Adrenal gland (tissue), 12 donors: ENCODE measurements around the gene HNF4A. TPM values are rescaled to one million over a fixed set of nuclear protein-coding genes. Genes with fewer than 3 reads are reported as not detected.
"Not testable (repeated sequence)": the region's sequence is repeated elsewhere in the genome, so short reads cannot be mapped to it uniquely, and the experiment has no call there.

Source experiments
- DNase-seq, 7 donors: peaks; one replicate each; pipeline ENCODE4 v3.0.0-alpha.2; 2019 to 2020
- H3K27ac ChIP-seq, 5 donors: fragments of 200-600 bp; sonication (generic) in 4 of 5; 1 replicate in 3 of 5; 2 replicates in 2 of 5; pipeline versions ENCODE4 v1.5.1 to v1.8.0; 2016 to 2020; ENCODE audit warnings: mild to moderate bottlenecking in 1 of 5
- H3K27me3 ChIP-seq: fragments of 200-600 bp; 2 replicates; pipeline ENCODE4 v1.8.0; 2021
- H3K36me3 ChIP-seq, 2 donors: fragments of 200-600 bp; replicated peaks in 1 of 2; 1 replicate in 1 of 2; 2 replicates in 1 of 2; pipeline versions ENCODE4 v1.5.1 to v1.8.0; 2018 to 2022
- H3K4me1 ChIP-seq, 2 donors: fragments of 200-600 bp; replicated peaks in 1 of 2; 1 replicate in 1 of 2; 2 replicates in 1 of 2; pipeline versions ENCODE4 v1.5.1 to v1.8.0; 2018 to 2021
- H3K4me3 ChIP-seq, 4 donors: fragments of 200-600 bp; sonication (generic) in 3 of 4; one replicate each; pipeline ENCODE4 v1.5.1; 2016 to 2018
- H3K9me3 ChIP-seq, 3 donors: fragments of 200-600 bp; sonication (generic) in 1 of 3; replicated peaks in 1 of 3; 1 replicate in 2 of 3; 2 replicates in 1 of 3; pipeline versions ENCODE4 v1.5.1 to v1.8.0; 2016 to 2021
- POLR2A ChIP-seq, 2 donors: fragments of 450-650 bp; IDR thresholded peaks; one replicate each; pipeline ENCODE4 v1.6.1; 2017; ENCODE audit warnings: antibody characterized with exemption in 2 of 2, mild to moderate bottlenecking in 2 of 2, moderate library complexity in 1 of 2
- WGBS, 4 donors: extraction: QIAGEN DNeasy Blood & Tissue Kit in 2 of 4; methylation state at CpG; one replicate each; pipeline versions ENCODE4 v1.1.5 to v1.1.7; 2013 to 2017; 5-methylcytosine and 5-hydroxymethylcytosine counted together
- intact Hi-C, 2 donors: fragments of 100-400 bp; cut with DNase I; formaldehyde crosslinking; loops; one replicate each; pipeline versions ENCODE4 v1.14.1 to v1.15.0; 2022 to 2023
- polyA plus RNA-seq, 3 donors: library from polyadenylated mRNA; stranded (reverse); fragments of 200-250 nt in 2 of 3; fragments of 350-450 nt in 1 of 3; fragmentation: Illumina TruSeq in 1 of 3; extraction: RNeasy Lipid Tissue Mini Kit (QIAGEN cat#74804) in 1 of 3; gene quantifications; one replicate each; pipeline ENCODE4 v1.2.3, GENCODE V29; 2013 to 2014
- total RNA-seq, 9 donors: library from RNA; depleted of rRNA in 4 of 9; stranded (reverse); fragments of >200 nt in 4 of 9; fragments of 120-200 nt in 1 of 9; fragmentation: NEBNext Ultra II Directional in 1 of 9; extraction: Animal tissue kit (Norgen Biotek cat#: 25700) in 1 of 9; gene quantifications; one replicate each; pipeline versions ENCODE4 v1.1.0 to v1.2.4, GENCODE V29; 2013 to 2023
- TF ChIP-seq, protein P1 (sequence below), 6 experiments: fragments of 450-650 bp in 4 of 6; fragments of 200-600 bp in 2 of 6; sonication (generic) in 1 of 6; IDR thresholded peaks; 1 replicate in 5 of 6; 2 replicates in 1 of 6; pipeline versions ENCODE4 v1.5.1 to v1.8.0; 2016 to 2021; ENCODE audit warnings: antibody characterized with exemption in 6 of 6, mild to moderate bottlenecking in 2 of 6, moderate library complexity in 1 of 6
- donor health status: healthy with polysubstance abuse.
- donor health status: Bipolar disorder and iron deficiency.
- donor health status: DM: yes; HTN: yes; CAD: no.
- donor health status: DM: no; HTN: no; CAD: no.
- donor health status: DM: no; HTN: no; CAD: no.
- donor health status: DM: yes; HTN: yes; CAD: no.

Gene HNF4A
- total and polyA plus RNA-seq, 12 donors, result 0.06 to 0.78 (median 0.13) TPM; not detected in 2

DNA sequence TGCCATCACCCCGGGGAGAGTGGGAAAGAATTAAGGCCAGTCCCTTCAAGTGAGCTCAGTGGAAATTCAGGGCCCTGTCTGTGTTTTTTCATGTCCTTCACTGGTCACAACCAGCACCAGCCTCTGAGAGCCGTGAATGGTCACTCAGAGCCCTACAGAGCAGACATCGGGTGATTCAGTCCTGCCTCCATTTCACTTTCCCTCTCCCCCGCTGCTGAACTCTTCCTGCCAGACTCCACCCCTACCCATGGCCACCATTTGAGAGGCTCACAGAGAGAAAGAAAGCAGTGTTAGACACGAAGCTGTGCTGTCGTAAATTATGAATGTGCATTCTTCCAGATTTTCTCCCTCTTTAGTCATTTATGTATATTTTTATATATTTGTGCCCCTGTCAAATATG, 13.3 kb upstream of the HNF4A start:
- intact Hi-C loops, result no loop called here
- Histone ChIP-seq H3K27me3 (no peaks in the 10 kb centered on the region), H3K4me1 (no peaks in the 10 kb centered on the region), H3K9me3 (no peaks in the 10 kb centered on the region), H3K36me3 (no peaks in the 10 kb centered on the region), H3K4me3 (no peak overlapping the region), H3K27ac (peak overlapping the region in 3 of 5 donors; percentile 3 to 40 (median 32))
- peak in 6 of 7 donors; percentile 26 to 57 (median 46) for DNase-seq
- 32 to 59% (median 40%) methylated on average over 6 of the region's 6 CpGs for WGBS, 4 donors
- TF ChIP-seq, protein P1, sequence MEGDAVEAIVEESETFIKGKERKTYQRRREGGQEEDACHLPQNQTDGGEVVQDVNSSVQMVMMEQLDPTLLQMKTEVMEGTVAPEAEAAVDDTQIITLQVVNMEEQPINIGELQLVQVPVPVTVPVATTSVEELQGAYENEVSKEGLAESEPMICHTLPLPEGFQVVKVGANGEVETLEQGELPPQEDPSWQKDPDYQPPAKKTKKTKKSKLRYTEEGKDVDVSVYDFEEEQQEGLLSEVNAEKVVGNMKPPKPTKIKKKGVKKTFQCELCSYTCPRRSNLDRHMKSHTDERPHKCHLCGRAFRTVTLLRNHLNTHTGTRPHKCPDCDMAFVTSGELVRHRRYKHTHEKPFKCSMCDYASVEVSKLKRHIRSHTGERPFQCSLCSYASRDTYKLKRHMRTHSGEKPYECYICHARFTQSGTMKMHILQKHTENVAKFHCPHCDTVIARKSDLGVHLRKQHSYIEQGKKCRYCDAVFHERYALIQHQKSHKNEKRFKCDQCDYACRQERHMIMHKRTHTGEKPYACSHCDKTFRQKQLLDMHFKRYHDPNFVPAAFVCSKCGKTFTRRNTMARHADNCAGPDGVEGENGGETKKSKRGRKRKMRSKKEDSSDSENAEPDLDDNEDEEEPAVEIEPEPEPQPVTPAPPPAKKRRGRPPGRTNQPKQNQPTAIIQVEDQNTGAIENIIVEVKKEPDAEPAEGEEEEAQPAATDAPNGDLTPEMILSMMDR (IDR thresholded peaks at IDR 0.05), result no peak
- TF ChIP-seq POLR2A (IDR thresholded peaks at IDR 0.05), result no peak

DNA sequence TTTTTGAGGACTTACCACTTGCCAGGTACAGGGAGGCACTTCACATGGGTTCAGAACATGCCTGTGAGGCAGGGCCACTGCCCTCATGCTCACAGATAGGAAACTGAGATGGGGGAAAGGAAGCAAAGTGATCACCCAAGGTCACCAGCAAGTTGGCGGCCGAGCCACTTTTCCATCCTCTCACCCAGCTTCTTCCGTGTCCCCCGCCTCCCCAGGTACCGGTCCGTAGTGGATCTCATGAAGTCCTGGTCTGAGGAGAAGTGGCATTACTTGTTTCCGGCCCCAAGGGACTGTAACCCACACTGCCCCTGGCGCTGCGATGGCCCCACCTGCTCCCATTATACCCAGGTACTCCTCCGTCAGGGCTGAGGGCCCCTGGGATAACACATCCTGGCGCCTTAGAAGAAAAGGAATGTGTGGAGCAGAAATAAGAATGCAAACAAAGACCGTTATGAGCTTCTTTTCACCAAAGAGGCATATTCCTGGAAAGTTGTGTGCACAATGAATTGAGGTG, 12.3 kb upstream of the HNF4A start:
- Histone ChIP-seq H3K4me1 (no peaks in the 10 kb centered on the region), H3K9me3 (no peaks in the 10 kb centered on the region), H3K27me3 (no peaks in the 10 kb centered on the region), H3K36me3 (no peaks in the 10 kb centered on the region), H3K4me3 (no peak overlapping the region), H3K27ac (no peak overlapping the region)
- DNase-seq, result no peak
- 85 to 91% (median 88%) methylated on average over 12 of the region's 12 CpGs for WGBS, 4 donors
- intact Hi-C loops, result no loop called here
- no peak for TF ChIP-seq POLR2A (IDR thresholded peaks at IDR 0.05)
- TF ChIP-seq, protein P1 (IDR thresholded peaks at IDR 0.05), result no peak

DNA sequence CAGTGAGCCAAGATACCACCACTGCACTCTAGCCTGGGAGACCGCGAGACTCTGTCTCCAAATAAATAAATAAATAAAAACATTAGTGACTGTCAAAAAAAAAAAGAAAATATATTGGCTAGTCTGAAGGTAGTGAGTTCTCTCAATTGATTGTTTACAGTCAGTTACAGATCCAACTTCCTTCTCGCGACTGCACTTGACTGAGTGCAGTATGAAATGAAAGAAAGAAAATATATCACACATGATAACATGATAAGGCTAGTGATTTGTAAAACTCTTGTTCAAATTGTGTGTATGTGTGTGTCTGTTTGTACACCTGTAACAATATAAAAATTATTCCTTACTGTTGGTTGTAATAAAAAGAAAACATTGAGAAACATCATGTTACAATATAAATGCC, 10.8 kb upstream of the HNF4A start:
- intact Hi-C loops, result no loop called here
- Histone ChIP-seq H3K9me3 (no peaks in the 10 kb centered on the region), H3K27me3 (no peaks in the 10 kb centered on the region), H3K36me3 (no peaks in the 10 kb centered on the region), H3K4me1 (no peaks in the 10 kb centered on the region), H3K4me3 (no peak overlapping the region), H3K27ac (no peak overlapping the region)
- no peak for DNase-seq
- no peak for TF ChIP-seq POLR2A (IDR thresholded peaks at IDR 0.05)
- TF ChIP-seq, protein P1 (IDR thresholded peaks at IDR 0.05), result no peak
- whole genome bisulfite sequencing, 4 donors, result 83 to 93% (median 86%) methylated on average over 4 of the region's 4 CpGs

DNA sequence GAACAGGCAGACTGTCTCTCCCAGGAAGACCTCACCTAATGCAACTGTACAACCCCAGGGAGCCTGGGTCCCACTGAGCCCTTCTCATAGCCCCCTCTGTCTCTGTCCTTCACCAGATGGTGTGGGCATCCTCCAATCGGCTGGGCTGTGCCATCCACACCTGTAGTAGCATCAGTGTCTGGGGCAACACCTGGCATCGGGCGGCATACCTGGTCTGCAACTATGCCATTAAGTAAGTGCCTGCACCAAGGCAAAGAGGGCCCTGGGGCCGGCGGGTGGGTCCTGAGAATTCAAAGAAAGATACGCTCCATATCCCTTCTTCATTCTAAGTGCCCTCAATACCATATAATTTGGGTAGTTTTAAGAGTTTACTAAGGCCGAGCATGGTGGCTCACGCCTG, 10.4 kb upstream of the HNF4A start:
- TF ChIP-seq POLR2A (IDR thresholded peaks at IDR 0.05), result no peak
- TF ChIP-seq, protein P1 (IDR thresholded peaks at IDR 0.05), result no peak
- H3K9me3 ChIP-seq, result no peaks in the 10 kb centered on the region
- no peak overlapping the region for H3K4me3 ChIP-seq
- no peaks in the 10 kb centered on the region for H3K36me3 ChIP-seq
- H3K27ac ChIP-seq, result no peak overlapping the region
- no peaks in the 10 kb centered on the region for H3K4me1 ChIP-seq
- WGBS, 4 donors, result 82 to 92% (median 89%) methylated on average over 7 to 8 of the region's 8 CpGs
- DNase-seq, result no peak
- intact Hi-C loops, result no loop called here
- H3K27me3 ChIP-seq, result no peaks in the 10 kb centered on the region

DNA sequence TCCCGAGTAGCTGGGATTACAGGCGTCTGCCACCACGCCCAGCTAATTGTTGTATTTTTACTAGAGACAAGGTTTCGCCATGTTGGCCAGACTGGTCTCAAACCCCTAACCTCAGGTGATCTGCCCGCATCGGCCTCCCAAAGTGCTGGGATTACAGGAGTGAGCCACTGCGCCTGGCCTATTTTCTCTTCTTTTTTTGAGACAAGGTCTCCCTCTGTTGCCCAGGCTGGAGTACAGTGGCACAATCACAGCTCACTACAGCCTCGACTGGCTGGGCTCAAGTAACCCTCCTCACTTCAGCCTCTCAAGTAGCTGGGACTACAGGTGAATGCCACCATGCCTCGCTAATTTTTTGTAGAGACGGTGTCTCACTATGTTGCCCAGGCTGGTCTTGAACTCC, 9.6 kb upstream of the HNF4A start:
- H3K9me3 ChIP-seq, H3K4me1 ChIP-seq, H3K36me3 ChIP-seq, intact Hi-C loops, H3K27me3 ChIP-seq, H3K4me3 ChIP-seq, H3K27ac ChIP-seq, DNase-seq: not testable (repeated sequence)
- 84 to 94% (median 91%) methylated on average over 5 to 10 of the region's 10 CpGs for WGBS, 4 donors
